ENCODE data around the gene MAP3K5. TPM values are rescaled to one million over a fixed set of nuclear protein-coding genes. Genes with fewer than 3 reads are reported as not detected.
A peak's percentile ranks its signal among the peaks of the same experiment; 100 is the strongest.

Gene MAP3K5
- total and polyA plus RNA-seq, 9 of the 15 experiments (the other 6 are each of a cell fraction or from before 2014, with no cell fraction given): 2.2 to 13.0 (median 9.9) TPM

GRCh38 chr6:136784910-136785746 is 7.1 kb downstream of the MAP3K5 start (continued):
- no peak for TF ChIP-seq NR4A1 (CRISPR knock-in tag; IDR thresholded peaks at IDR 0.05)
- TF ChIP-seq NR4A1 (tag; IDR thresholded peaks at IDR 0.05): no peak
- TF ChIP-seq ZNF583 (CRISPR knock-in tag; IDR thresholded peaks at IDR 0.05): peak; percentile 67; the same call in 1 of the 2 replicates
- TF ChIP-seq PHF8 (IDR thresholded peaks at IDR 0.05; ENCODE audit: borderline replicate concordance, low read length): no peak
- 0 out of 2 replicates have a peak, but pooled peaks have one; percentile 25 for TF ChIP-seq ZNF57 (CRISPR knock-in tag; IDR thresholded peaks at IDR 0.05)
- TF ChIP-seq CGGBP1 (CRISPR knock-in tag; IDR thresholded peaks at IDR 0.05): no peak
- no peak for TF ChIP-seq ZBTB1 (CRISPR knock-in tag; IDR thresholded peaks at IDR 0.05; ENCODE audit: borderline replicate concordance, low read depth)
- TF ChIP-seq NR2C1 (IDR thresholded peaks at IDR 0.05): no peak
- 0 out of 2 replicates have a peak, but pooled peaks have one; percentile 36 for TF ChIP-seq NR2C1 (tag; IDR thresholded peaks at IDR 0.05)
- TF ChIP-seq ZNF175 (CRISPR knock-in tag; IDR thresholded peaks at IDR 0.05; ENCODE audit: low read depth): peak; percentile 92
- TF ChIP-seq BRF1 (IDR thresholded peaks at IDR 0.05; ENCODE audit: borderline replicate concordance, extremely low read depth, insufficient read length): no peak
- TF ChIP-seq, protein P1, sequence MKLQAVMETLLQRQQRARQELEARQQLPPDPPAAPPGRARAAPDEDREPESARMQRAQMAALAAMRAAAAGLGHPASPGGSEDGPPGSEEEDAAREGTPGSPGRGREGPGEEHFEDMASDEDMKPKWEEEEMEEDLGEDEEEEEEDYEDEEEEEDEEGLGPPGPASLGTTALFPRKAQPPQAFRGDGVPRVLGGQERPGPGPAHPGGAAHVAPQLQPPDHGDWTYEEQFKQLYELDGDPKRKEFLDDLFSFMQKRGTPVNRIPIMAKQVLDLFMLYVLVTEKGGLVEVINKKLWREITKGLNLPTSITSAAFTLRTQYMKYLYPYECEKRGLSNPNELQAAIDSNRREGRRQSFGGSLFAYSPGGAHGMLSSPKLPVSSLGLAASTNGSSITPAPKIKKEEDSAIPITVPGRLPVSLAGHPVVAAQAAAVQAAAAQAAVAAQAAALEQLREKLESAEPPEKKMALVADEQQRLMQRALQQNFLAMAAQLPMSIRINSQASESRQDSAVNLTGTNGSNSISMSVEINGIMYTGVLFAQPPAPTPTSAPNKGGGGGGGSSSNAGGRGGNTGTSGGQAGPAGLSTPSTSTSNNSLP (IDR thresholded peaks at IDR 0.05; ENCODE audit: borderline replicate concordance, low read depth, low read length): no peak
- no peak for TF ChIP-seq ZNF3 (CRISPR knock-in tag; IDR thresholded peaks at IDR 0.05)
- TF ChIP-seq SREBF1 (IDR thresholded peaks at IDR 0.05; ENCODE audit: borderline replicate concordance, low read depth, low read length): no peak
